ENCODE results near the gene RNF31.

The RNF31 gene

GRCh38 chr14:24182110-24182882 lies 35.0 kb downstream of the RNF31 start:
- DNase-seq (ENCODE audit: low read depth) = no peak

- DNase-seq (ENCODE audit: low read depth) = no peak
Measured at GRCh38 chr14:24183014-24183481, 35.8 kb downstream of the RNF31 start.

GRCh38 chr14:24184104-24184970 lies 37.0 kb downstream of the RNF31 start:
- no peak for DNase-seq (ENCODE audit: low read depth)

GRCh38 chr14:24185026-24185425 lies 37.7 kb downstream of the RNF31 start:
- no peak for DNase-seq (ENCODE audit: low read depth)

GRCh38 chr14:24185741-24186140 lies 38.4 kb downstream of the RNF31 start:
- DNase-seq (ENCODE audit: low read depth) = no peak

- no peak for DNase-seq (ENCODE audit: low read depth)
Measured at GRCh38 chr14:24186831-24187538, 39.7 kb downstream of the RNF31 start.

GRCh38 chr14:24187539-24187915 lies 40.2 kb downstream of the RNF31 start:
- DNase-seq (ENCODE audit: low read depth) = no peak

- DNase-seq (ENCODE audit: low read depth) = peak; percentile 94
Measured at GRCh38 chr14:24188251-24189058, 41.2 kb downstream of the RNF31 start, which contains the start of gene IPO4. TSS of gene IPO4 (minus strand) at chr14:24188816. CDS start at chr14:24188787, 29 bp downstream.

GRCh38 chr14:24189059-24189375 lies 41.7 kb downstream of the RNF31 start:
- DNase-seq (ENCODE audit: low read depth) = no peak

GRCh38 chr14:24189460-24189859 lies 42.2 kb downstream of the RNF31 start:
- DNase-seq (ENCODE audit: low read depth) = no peak

GRCh38 chr14:24190416-24190815 lies 43.1 kb downstream of the RNF31 start:
- no peak for DNase-seq (ENCODE audit: low read depth)

GRCh38 chr14:24192933-24193332 lies 45.6 kb downstream of the RNF31 start:
- DNase-seq (ENCODE audit: low read depth) = no peak

GRCh38 chr14:24194186-24194872 lies 47.0 kb downstream of the RNF31 start:
- DNase-seq (ENCODE audit: low read depth) = no peak

- no peak for DNase-seq (ENCODE audit: low read depth)
Measured at GRCh38 chr14:24194873-24195185, 47.5 kb downstream of the RNF31 start.

- peak; percentile 82 for DNase-seq (ENCODE audit: low read depth)
Measured at GRCh38 chr14:24195186-24196070, 48.1 kb downstream of the RNF31 start, which contains the start of gene TM9SF1. TSS of gene TM9SF1 (minus strand) at chr14:24195441. CDS start at chr14:24195019, 422 bp downstream.

- no peak for DNase-seq (ENCODE audit: low read depth)
Measured at GRCh38 chr14:24196071-24197055, 49.1 kb downstream of the RNF31 start.

GRCh38 chr14:24197056-24197450 lies 49.8 kb downstream of the RNF31 start:
- no peak for DNase-seq (ENCODE audit: low read depth)

- no peak for DNase-seq (ENCODE audit: low read depth)
Measured at GRCh38 chr14:24198814-24199524, 51.7 kb downstream of the RNF31 start.

Measured in T follicular helper cell (primary cell).